GM23248 (cell line): ENCODE measurements around the gene SGTA. TPM values are rescaled to one million over a fixed set of nuclear protein-coding genes. Genes with fewer than 3 reads are reported as not detected.
"Not testable (repeated sequence)": the region's sequence is repeated elsewhere in the genome, so short reads cannot be mapped to it uniquely, and the experiment has no call there.

ENCODE experiments used
- DNase-seq: peaks from one replicate; pipeline ENCODE4 v3.0.0-alpha.2; 2015
- H2AFZ ChIP-seq: fragments of 200-600 bp; sonication (generic); 2 replicates; pipeline ENCODE4 v1.6.1; 2016; ENCODE audit warnings: antibody characterized with exemption
- H3F3A ChIP-seq: fragments of 200-600 bp; sonication (generic); 2 replicates; pipeline ENCODE4 v1.6.1; 2016; ENCODE audit warnings: mild to moderate bottlenecking, antibody characterized with exemption, mixed run types; ENCODE audit not compliant: insufficient read depth
- H3K27ac ChIP-seq: fragments of 200-600 bp; sonication (generic); 2 replicates; pipeline ENCODE4 v1.5.1; 2016; ENCODE audit warnings: mild to moderate bottlenecking
- H3K27me3 ChIP-seq: fragments of 200-600 bp; sonication (generic); replicated peaks from 2 replicates; pipeline ENCODE4 v1.6.1; 2016; ENCODE audit warnings: mild to moderate bottlenecking; ENCODE audit not compliant: insufficient read depth
- H3K36me3 ChIP-seq: fragments of 200-600 bp; sonication (generic); 2 replicates; pipeline ENCODE4 v1.6.1; 2016; ENCODE audit warnings: low read depth, mild to moderate bottlenecking
- H3K4me1 ChIP-seq: fragments of 200-600 bp; sonication (generic); 2 replicates; pipeline ENCODE4 v1.6.1; 2016; ENCODE audit warnings: mild to moderate bottlenecking; ENCODE audit not compliant: insufficient read depth
- H3K4me2 ChIP-seq: fragments of 200-600 bp; sonication (generic); one replicate; pipeline ENCODE4 v1.6.1; 2016; ENCODE audit warnings: mild to moderate bottlenecking; ENCODE audit not compliant: unreplicated experiment
- H3K4me3 ChIP-seq: fragments of 200-600 bp; sonication (generic); 2 replicates; pipeline ENCODE4 v1.5.1; 2016; ENCODE audit warnings: mild to moderate bottlenecking
- H3K79me2 ChIP-seq: fragments of 200-600 bp; sonication (generic); 2 replicates; pipeline ENCODE4 v1.6.1; 2016; ENCODE audit warnings: mild to moderate bottlenecking; ENCODE audit not compliant: insufficient read depth
- H3K9ac ChIP-seq: fragments of 200-600 bp; sonication (generic); 2 replicates; pipeline ENCODE4 v1.6.1; 2016; ENCODE audit warnings: mild to moderate bottlenecking
- H3K9me2 ChIP-seq: fragments of 200-600 bp; sonication (generic); 2 replicates; pipeline ENCODE4 v1.6.1; 2016; ENCODE audit warnings: mixed run types, mild to moderate bottlenecking, moderate library complexity; ENCODE audit not compliant: insufficient read depth
- H3K9me3 ChIP-seq: fragments of 200-600 bp; sonication (generic); one replicate; pipeline ENCODE4 v1.6.1; 2017; ENCODE audit warnings: low read depth
- H4K20me1 ChIP-seq: fragments of 200-600 bp; sonication (generic); 2 replicates; pipeline ENCODE4 v1.6.0; 2016; ENCODE audit not compliant: insufficient read depth
- EZH2 ChIP-seq: fragments of 200-600 bp; sonication (generic); IDR thresholded peaks from 2 replicates; pipeline ENCODE4 v1.6.1; 2018; ENCODE audit warnings: antibody characterized with exemption, mild to moderate bottlenecking; ENCODE audit not compliant: insufficient read depth, poor library complexity, severe bottlenecking
- EZH2phosphoT487 ChIP-seq: fragments of 200-600 bp; sonication (generic); IDR thresholded peaks from 2 replicates; pipeline ENCODE4 v1.6.1; 2018; ENCODE audit warnings: antibody characterized with exemption, moderate library complexity, mild to moderate bottlenecking, low read depth; ENCODE audit not compliant: insufficient read depth
- WGBS, 2 experiments: methylation state at CpG; one replicate each; pipeline ENCODE4 v1.1.6; 2015 to 2017; ENCODE audit warnings: low lambda C conversion rate in 2 of 2, low coverage in 1 of 2; ENCODE audit errors: missing lambda C conversion rate in 2 of 2; 5-methylcytosine and 5-hydroxymethylcytosine counted together
- in situ Hi-C: fragments of 300-500 bp; cut with MboI; formaldehyde crosslinking; loops from 2 replicates; pipeline ENCODE4 v1.15.0; 2020
- polyA plus RNA-seq: library from polyadenylated mRNA; unstranded; fragments of >200 nt; fragmentation: Nextera tagmentation; extraction: Ambion mirVana; gene quantifications from 2 replicates; pipeline ENCODE4 v1.2.1, GENCODE V29; 2016
- total RNA-seq: library from RNA; depleted of rRNA; stranded (reverse); fragments of >200 nt; shearing (Covaris generic); gene quantifications from 2 replicates; pipeline ENCODE4 v1.2.3, GENCODE V29; 2014

The SGTA gene
- total and polyA plus RNA-seq, 2 experiments from 2014 or later, result 57.5 to 66.2 TPM

GRCh38 chr19:2796659-2797266 is 13.7 kb upstream of the SGTA start:
- H3K36me3 ChIP-seq, result no peaks in the 10 kb centered on the region
- no peak overlapping the region for H3K4me3 ChIP-seq
- H2AFZ ChIP-seq, result no peak overlapping the region
- DNase-seq, result no peak
- no peaks in the 10 kb centered on the region for H3K27me3 ChIP-seq
- no peaks in the 10 kb centered on the region for H3K9me3 ChIP-seq
- H3K4me1 ChIP-seq, result no peaks in the 10 kb centered on the region
- H3K9me2 ChIP-seq, result no peaks in the 10 kb centered on the region
- no peaks in the 10 kb centered on the region for H3K79me2 ChIP-seq
- no peak overlapping the region for H3K4me2 ChIP-seq
- no peak overlapping the region for H3K9ac ChIP-seq
- H3F3A ChIP-seq, result no peaks in the 10 kb centered on the region
- no peak overlapping the region for H3K27ac ChIP-seq
- no peak for TF ChIP-seq EZH2
- no peak for TF ChIP-seq EZH2phosphoT487
- 93 to 96% methylated on average over 18 to 23 of the region's 23 CpGs for WGBS, 2 experiments
- in situ Hi-C loops, result no loop called here
- H4K20me1 ChIP-seq, result no peaks in the 10 kb centered on the region

GRCh38 chr19:2795827-2796658 is 13.0 kb upstream of the SGTA start:
- no peaks in the 10 kb centered on the region for H3K36me3 ChIP-seq
- no peaks in the 10 kb centered on the region for H4K20me1 ChIP-seq
- H3K4me2 ChIP-seq, result no peak overlapping the region
- H3K9me3 ChIP-seq, result no peaks in the 10 kb centered on the region
- in situ Hi-C loops, result no loop called here
- WGBS, 2 experiments, result 91 to 94% methylated on average over 21 to 27 of the region's 27 CpGs
- no peaks in the 10 kb centered on the region; the same call in 1 of the 2 replicates for H3K79me2 ChIP-seq
- no peak overlapping the region for H3K9ac ChIP-seq
- no peaks in the 10 kb centered on the region for H3K9me2 ChIP-seq
- H2AFZ ChIP-seq, result no peak overlapping the region
- no peak overlapping the region for H3K27ac ChIP-seq
- no peaks in the 10 kb centered on the region for H3K4me1 ChIP-seq
- TF ChIP-seq EZH2phosphoT487 (no peak), EZH2 (no peak)
- H3K27me3 ChIP-seq, result no peaks in the 10 kb centered on the region
- H3F3A ChIP-seq, result no peaks in the 10 kb centered on the region
- no peak for DNase-seq
- H3K4me3 ChIP-seq, result no peak overlapping the region

GRCh38 chr19:2793577-2793976 is 10.5 kb upstream of the SGTA start:
- Histone ChIP-seq H3K4me1 (no peaks in the 10 kb centered on the region), H2AFZ (no peak overlapping the region), H3K4me3 (no peak overlapping the region), H3K27me3 (no peaks in the 10 kb centered on the region), H3K36me3 (no peaks in the 10 kb centered on the region), H3F3A (no peaks in the 10 kb centered on the region), H3K27ac (no peak overlapping the region), H4K20me1 (no peaks in the 10 kb centered on the region), H3K9me3 (no peaks in the 10 kb centered on the region), H3K9me2 (no peaks in the 10 kb centered on the region), H3K9ac (no peak overlapping the region), H3K79me2 (peaks cover 16% of the 10 kb centered on the region), H3K4me2 (no peak overlapping the region)
- no peak for DNase-seq
- TF ChIP-seq EZH2 (no peak), EZH2phosphoT487 (no peak)
- 94 to 96% methylated on average over 12 of the region's 12 CpGs for WGBS, 2 experiments
- in situ Hi-C loops, result no loop called here

- H2AFZ ChIP-seq, result no peak overlapping the region
- H3K9me3 ChIP-seq, result no peaks in the 10 kb centered on the region
- DNase-seq, result no peak
- 97% methylated on average over 7 of the region's 7 CpGs for WGBS, 2 experiments
- no peaks in the 10 kb centered on the region for H3F3A ChIP-seq
- no peaks in the 10 kb centered on the region for H3K27me3 ChIP-seq
- no peaks in the 10 kb centered on the region for H4K20me1 ChIP-seq
- in situ Hi-C loops, result no loop called here
- no peak for TF ChIP-seq EZH2phosphoT487
- TF ChIP-seq EZH2, result no peak
- peaks cover 20% of the 10 kb centered on the region for H3K79me2 ChIP-seq
- no peak overlapping the region for H3K9ac ChIP-seq
- no peaks in the 10 kb centered on the region for H3K36me3 ChIP-seq
- H3K4me1 ChIP-seq, result no peaks in the 10 kb centered on the region
- H3K4me2 ChIP-seq, result no peak overlapping the region
- no peaks in the 10 kb centered on the region for H3K9me2 ChIP-seq
- H3K4me3 ChIP-seq, result no peak overlapping the region
- H3K27ac ChIP-seq, result no peak overlapping the region
These were observed 10.1 kb upstream of the SGTA start for GRCh38 chr19:2793126-2793525.

- H3K4me2 ChIP-seq, H2AFZ ChIP-seq, H3K4me1 ChIP-seq, H3F3A ChIP-seq, H3K27ac ChIP-seq, H3K4me3 ChIP-seq, H3K9ac ChIP-seq, H3K9me2 ChIP-seq, H3K36me3 ChIP-seq, DNase-seq, in situ Hi-C loops, H3K9me3 ChIP-seq, H4K20me1 ChIP-seq, H3K27me3 ChIP-seq: not testable (repeated sequence)
- peaks cover 25% of the 10 kb centered on the region for H3K79me2 ChIP-seq
- 97% methylated on average over 10 of the region's 10 CpGs for WGBS, 2 experiments
These were observed 9.6 kb upstream of the SGTA start for GRCh38 chr19:2792666-2793065.
